HEK293 (cell line): ENCODE measurements around the gene SUDS3.

Source experiments
- ZNF16 ChIP-seq: fragments of 450-650 bp; formaldehyde crosslinking; IDR thresholded peaks from 2 replicates; pipeline ENCODE4 v1.5.1; 2016; ENCODE audit warnings: low read depth, missing biosample characterization, missing genetic modification characterization
- ZNF248 ChIP-seq: fragments of 450-650 bp; formaldehyde crosslinking; IDR thresholded peaks from 2 replicates; pipeline ENCODE4 v1.5.1; 2017; ENCODE audit warnings: missing biosample characterization, missing genetic modification characterization
- ZNF366 ChIP-seq: fragments of 450-650 bp; formaldehyde crosslinking; conservative IDR thresholded peaks from 2 replicates; pipeline ENCODE4 v1.5.1; 2016; ENCODE audit warnings: missing biosample characterization, missing genetic modification characterization
- ZNF473 ChIP-seq: fragments of 450-650 bp; formaldehyde crosslinking; IDR thresholded peaks from 2 replicates; pipeline ENCODE4 v1.5.1; 2017; ENCODE audit warnings: missing biosample characterization, missing genetic modification characterization
- ZNF501 ChIP-seq: fragments of 450-650 bp; formaldehyde crosslinking; IDR thresholded peaks from 2 replicates; pipeline ENCODE4 v1.5.1; 2016; ENCODE audit warnings: missing biosample characterization, missing genetic modification characterization
- ZNF555 ChIP-seq: fragments of 450-650 bp; formaldehyde crosslinking; conservative IDR thresholded peaks from 2 replicates; pipeline ENCODE4 v1.5.1; 2017; ENCODE audit warnings: missing biosample characterization, mild to moderate bottlenecking, missing genetic modification characterization, inconsistent platforms
- TF ChIP-seq, protein P1 (sequence below): fragments of 450-650 bp; formaldehyde crosslinking; IDR thresholded peaks from 2 replicates; pipeline ENCODE4 v1.5.1; 2016; ENCODE audit warnings: missing biosample characterization, missing genetic modification characterization
- TF ChIP-seq, protein P2 (sequence below): fragments of 450-650 bp; formaldehyde crosslinking; IDR thresholded peaks from 2 replicates; pipeline ENCODE4 v1.5.1; 2016; ENCODE audit warnings: missing biosample characterization, missing genetic modification characterization
- TF ChIP-seq, protein P3 (sequence below): fragments of 450-650 bp; formaldehyde crosslinking; IDR thresholded peaks from 2 replicates; pipeline ENCODE4 v1.5.1; 2016; ENCODE audit warnings: missing biosample characterization, missing genetic modification characterization

DNA sequence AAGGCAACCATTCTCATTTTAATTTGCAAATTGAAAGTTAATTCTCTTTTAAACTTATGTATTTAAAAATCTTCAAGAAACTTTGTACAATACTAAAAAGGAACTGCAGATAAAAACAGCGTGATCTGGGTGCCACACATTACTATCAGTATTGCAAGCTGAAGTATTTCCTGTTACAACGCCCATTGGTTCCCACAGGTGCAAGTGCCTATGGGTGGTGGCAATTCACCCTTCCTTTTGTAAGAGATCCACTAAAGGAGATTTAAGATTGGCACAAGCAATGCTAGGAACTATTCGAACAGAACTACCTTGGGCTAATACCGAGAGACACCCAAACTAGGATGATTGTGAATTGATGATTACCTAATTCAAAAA lies 16.8 kb upstream of the SUDS3 start:
- TF ChIP-seq ZNF473, result no peak
- no peak for TF ChIP-seq ZNF555 (tag by site-specific recombination)
- no peak for TF ChIP-seq ZNF248 (tag by site-specific recombination)
- no peak for TF ChIP-seq ZNF501 (tag by site-specific recombination)
- TF ChIP-seq ZNF16 (tag by site-specific recombination), result no peak
- TF ChIP-seq, protein P1, sequence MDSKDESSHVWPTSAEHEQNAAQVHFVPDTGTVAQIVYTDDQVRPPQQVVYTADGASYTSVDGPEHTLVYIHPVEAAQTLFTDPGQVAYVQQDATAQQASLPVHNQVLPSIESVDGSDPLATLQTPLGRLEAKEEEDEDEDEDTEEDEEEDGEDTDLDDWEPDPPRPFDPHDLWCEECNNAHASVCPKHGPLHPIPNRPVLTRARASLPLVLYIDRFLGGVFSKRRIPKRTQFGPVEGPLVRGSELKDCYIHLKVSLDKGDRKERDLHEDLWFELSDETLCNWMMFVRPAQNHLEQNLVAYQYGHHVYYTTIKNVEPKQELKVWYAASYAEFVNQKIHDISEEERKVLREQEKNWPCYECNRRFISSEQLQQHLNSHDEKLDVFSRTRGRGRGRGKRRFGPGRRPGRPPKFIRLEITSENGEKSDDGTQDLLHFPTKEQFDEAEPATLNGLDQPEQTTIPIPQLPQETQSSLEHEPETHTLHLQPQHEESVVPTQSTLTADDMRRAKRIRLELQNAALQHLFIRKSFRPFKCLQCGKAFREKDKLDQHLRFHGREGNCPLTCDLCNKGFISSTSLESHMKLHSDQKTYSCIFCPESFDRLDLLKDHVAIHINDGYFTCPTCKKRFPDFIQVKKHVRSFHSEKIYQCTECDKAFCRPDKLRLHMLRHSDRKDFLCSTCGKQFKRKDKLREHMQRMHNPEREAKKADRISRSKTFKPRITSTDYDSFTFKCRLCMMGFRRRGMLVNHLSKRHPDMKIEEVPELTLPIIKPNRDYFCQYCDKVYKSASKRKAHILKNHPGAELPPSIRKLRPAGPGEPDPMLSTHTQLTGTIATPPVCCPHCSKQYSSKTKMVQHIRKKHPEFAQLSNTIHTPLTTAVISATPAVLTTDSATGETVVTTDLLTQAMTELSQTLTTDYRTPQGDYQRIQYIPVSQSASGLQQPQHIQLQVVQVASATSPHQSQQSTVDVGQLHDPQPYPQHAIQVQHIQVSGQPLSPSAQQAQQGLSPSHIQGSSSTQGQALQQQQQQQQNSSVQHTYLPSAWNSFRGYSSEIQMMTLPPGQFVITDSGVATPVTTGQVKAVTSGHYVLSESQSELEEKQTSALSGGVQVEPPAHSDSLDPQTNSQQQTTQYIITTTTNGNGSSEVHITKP, result no peak
- TF ChIP-seq, protein P2, sequence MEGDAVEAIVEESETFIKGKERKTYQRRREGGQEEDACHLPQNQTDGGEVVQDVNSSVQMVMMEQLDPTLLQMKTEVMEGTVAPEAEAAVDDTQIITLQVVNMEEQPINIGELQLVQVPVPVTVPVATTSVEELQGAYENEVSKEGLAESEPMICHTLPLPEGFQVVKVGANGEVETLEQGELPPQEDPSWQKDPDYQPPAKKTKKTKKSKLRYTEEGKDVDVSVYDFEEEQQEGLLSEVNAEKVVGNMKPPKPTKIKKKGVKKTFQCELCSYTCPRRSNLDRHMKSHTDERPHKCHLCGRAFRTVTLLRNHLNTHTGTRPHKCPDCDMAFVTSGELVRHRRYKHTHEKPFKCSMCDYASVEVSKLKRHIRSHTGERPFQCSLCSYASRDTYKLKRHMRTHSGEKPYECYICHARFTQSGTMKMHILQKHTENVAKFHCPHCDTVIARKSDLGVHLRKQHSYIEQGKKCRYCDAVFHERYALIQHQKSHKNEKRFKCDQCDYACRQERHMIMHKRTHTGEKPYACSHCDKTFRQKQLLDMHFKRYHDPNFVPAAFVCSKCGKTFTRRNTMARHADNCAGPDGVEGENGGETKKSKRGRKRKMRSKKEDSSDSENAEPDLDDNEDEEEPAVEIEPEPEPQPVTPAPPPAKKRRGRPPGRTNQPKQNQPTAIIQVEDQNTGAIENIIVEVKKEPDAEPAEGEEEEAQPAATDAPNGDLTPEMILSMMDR, result no peak
- no peak for TF ChIP-seq ZNF366
- TF ChIP-seq, protein P3, sequence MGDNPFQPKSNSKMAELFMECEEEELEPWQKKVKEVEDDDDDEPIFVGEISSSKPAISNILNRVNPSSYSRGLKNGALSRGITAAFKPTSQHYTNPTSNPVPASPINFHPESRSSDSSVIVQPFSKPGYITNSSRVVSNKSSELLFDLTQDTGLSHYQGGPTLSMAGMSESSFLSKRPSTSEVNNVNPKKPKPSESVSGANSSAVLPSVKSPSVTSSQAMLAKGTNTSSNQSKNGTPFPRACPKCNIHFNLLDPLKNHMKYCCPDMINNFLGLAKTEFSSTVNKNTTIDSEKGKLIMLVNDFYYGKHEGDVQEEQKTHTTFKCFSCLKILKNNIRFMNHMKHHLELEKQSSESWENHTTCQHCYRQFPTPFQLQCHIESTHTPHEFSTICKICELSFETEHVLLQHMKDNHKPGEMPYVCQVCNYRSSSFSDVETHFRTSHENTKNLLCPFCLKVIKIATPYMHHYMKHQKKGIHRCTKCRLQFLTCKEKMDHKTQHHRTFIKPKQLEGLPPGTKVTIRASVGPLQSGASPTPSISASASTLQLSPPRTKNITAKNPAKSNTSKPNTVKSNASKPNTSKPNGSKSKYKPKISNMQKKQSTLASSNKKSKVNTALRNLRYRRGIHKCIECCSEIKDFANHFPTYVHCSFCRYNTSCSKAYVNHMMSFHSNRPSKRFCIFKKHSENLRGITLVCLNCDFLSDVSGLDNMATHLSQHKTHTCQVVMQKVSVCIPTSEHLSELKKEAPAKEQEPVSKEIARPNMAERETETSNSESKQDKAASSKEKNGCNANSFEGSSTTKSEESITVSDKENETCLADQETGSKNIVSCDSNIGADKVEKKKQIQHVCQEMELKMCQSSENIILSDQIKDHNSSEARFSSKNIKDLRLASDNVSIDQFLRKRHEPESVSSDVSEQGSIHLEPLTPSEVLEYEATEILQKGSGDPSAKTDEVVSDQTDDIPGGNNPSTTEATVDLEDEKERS, result no peak
